Measurements from ENCODE around the gene SHE.

DNA sequence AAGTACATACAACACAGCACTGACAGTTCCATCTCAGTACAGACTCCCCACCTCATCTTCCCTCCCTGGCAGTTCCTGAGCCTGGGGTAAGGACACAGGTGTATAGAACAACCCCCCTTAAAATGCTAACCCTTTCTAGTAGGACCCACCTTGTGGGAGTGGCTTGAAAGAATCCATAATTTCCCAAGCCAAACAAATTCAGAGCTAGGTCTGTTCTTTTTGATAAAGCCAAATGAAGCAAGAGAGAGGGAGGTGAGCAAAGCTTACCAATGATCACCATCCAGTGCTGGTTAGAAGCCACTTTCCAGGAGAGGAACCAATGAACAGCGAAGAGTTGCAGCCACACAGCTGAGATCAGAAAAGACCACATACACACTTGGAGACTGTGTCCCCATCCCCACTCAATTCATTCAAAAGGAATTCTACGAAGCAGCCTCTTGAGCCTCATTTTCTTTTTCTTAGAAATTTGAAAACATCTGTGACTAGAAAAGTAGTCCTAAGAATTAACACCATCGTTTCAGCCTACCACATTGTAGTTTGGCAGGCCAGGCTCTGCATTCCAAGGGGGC is 47.1 kb upstream of the SHE start:
- TF ChIP-seq, protein P1, sequence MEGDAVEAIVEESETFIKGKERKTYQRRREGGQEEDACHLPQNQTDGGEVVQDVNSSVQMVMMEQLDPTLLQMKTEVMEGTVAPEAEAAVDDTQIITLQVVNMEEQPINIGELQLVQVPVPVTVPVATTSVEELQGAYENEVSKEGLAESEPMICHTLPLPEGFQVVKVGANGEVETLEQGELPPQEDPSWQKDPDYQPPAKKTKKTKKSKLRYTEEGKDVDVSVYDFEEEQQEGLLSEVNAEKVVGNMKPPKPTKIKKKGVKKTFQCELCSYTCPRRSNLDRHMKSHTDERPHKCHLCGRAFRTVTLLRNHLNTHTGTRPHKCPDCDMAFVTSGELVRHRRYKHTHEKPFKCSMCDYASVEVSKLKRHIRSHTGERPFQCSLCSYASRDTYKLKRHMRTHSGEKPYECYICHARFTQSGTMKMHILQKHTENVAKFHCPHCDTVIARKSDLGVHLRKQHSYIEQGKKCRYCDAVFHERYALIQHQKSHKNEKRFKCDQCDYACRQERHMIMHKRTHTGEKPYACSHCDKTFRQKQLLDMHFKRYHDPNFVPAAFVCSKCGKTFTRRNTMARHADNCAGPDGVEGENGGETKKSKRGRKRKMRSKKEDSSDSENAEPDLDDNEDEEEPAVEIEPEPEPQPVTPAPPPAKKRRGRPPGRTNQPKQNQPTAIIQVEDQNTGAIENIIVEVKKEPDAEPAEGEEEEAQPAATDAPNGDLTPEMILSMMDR (IDR thresholded peaks at IDR 0.05): no peak
- TF ChIP-seq, protein P2, sequence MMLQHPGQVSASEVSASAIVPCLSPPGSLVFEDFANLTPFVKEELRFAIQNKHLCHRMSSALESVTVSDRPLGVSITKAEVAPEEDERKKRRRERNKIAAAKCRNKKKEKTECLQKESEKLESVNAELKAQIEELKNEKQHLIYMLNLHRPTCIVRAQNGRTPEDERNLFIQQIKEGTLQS (CRISPR knock-in tag; conservative IDR thresholded peaks at IDR 0.05): no peak
- TF ChIP-seq ETV6 (CRISPR knock-in tag; IDR thresholded peaks at IDR 0.05) (no peak), CREM (CRISPR knock-in tag; IDR thresholded peaks at IDR 0.05) (no peak), SP1 (CRISPR knock-in tag; conservative IDR thresholded peaks at IDR 0.05) (no peak), ZNF121 (CRISPR knock-in tag; IDR thresholded peaks at IDR 0.05) (no peak), ZNF138 (CRISPR knock-in tag; conservative IDR thresholded peaks at IDR 0.05) (no peak), GABPB1 (CRISPR knock-in tag; IDR thresholded peaks at IDR 0.05) (no peak)
- TF ChIP-seq, protein P3, sequence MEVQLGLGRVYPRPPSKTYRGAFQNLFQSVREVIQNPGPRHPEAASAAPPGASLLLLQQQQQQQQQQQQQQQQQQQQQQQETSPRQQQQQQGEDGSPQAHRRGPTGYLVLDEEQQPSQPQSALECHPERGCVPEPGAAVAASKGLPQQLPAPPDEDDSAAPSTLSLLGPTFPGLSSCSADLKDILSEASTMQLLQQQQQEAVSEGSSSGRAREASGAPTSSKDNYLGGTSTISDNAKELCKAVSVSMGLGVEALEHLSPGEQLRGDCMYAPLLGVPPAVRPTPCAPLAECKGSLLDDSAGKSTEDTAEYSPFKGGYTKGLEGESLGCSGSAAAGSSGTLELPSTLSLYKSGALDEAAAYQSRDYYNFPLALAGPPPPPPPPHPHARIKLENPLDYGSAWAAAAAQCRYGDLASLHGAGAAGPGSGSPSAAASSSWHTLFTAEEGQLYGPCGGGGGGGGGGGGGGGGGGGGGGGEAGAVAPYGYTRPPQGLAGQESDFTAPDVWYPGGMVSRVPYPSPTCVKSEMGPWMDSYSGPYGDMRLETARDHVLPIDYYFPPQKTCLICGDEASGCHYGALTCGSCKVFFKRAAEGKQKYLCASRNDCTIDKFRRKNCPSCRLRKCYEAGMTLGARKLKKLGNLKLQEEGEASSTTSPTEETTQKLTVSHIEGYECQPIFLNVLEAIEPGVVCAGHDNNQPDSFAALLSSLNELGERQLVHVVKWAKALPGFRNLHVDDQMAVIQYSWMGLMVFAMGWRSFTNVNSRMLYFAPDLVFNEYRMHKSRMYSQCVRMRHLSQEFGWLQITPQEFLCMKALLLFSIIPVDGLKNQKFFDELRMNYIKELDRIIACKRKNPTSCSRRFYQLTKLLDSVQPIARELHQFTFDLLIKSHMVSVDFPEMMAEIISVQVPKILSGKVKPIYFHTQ (CRISPR knock-in tag; IDR thresholded peaks at IDR 0.05): no peak
- TF ChIP-seq, protein P4, sequence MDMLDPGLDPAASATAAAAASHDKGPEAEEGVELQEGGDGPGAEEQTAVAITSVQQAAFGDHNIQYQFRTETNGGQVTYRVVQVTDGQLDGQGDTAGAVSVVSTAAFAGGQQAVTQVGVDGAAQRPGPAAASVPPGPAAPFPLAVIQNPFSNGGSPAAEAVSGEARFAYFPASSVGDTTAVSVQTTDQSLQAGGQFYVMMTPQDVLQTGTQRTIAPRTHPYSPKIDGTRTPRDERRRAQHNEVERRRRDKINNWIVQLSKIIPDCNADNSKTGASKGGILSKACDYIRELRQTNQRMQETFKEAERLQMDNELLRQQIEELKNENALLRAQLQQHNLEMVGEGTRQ (CRISPR knock-in tag; IDR thresholded peaks at IDR 0.05): no peak
- TF ChIP-seq, protein P5, sequence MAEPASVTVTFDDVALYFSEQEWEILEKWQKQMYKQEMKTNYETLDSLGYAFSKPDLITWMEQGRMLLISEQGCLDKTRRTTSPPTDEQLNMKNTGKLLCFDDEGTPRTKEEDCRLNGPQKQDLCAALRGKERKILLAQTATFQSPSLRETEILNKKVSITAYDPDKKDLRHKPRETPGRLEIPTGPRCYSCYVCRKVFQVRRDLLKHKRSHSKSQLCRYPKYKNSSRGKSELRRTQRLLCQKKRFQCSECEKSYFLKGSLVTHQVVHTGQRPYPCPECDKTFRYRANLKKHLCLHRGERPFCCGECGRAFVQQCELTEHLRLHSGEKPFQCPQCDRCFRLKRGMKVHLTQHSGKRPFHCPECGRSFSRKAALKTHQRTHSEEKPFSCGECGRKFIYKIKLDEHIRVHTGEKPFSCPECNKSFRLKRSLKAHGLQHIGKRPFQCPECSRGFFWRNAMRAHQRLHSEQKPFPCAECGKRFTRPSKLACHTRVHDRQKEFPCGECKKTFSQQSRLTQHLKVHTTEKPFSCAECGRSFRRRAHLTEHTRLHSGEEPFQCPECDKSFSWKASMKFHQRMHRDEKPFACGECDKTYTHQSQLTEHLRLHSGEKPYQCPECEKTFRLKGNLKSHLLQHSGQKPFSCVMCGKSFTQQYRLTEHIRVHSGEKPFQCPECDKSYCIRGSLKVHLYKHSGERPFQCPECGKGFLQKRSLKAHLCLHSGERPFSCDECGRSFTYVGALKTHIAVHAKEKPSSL (CRISPR knock-in tag; conservative IDR thresholded peaks at IDR 0.05): no peak
- TF ChIP-seq, protein P6, sequence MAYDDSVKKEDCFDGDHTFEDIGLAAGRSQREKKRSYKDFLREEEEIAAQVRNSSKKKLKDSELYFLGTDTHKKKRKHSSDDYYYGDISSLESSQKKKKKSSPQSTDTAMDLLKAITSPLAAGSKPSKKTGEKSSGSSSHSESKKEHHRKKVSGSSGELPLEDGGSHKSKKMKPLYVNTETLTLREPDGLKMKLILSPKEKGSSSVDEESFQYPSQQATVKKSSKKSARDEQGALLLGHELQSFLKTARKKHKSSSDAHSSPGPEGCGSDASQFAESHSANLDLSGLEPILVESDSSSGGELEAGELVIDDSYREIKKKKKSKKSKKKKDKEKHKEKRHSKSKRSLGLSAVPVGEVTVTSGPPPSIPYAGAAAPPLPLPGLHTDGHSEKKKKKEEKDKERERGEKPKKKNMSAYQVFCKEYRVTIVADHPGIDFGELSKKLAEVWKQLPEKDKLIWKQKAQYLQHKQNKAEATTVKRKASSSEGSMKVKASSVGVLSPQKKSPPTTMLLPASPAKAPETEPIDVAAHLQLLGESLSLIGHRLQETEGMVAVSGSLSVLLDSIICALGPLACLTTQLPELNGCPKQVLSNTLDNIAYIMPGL (CRISPR knock-in tag; IDR thresholded peaks at IDR 0.05): no peak
